Neural cell (in vitro differentiated cells): ENCODE measurements around the gene UBA3. TPM values are rescaled to one million over a fixed set of nuclear protein-coding genes. Genes with fewer than 3 reads are reported as not detected.

Experiments used
- H2AFZ ChIP-seq: fragments of 200-600, 300-800 bp; sonication (generic), shearing (Covaris generic); 2 replicates; pipeline ENCODE4 v1.6.0; 2014; ENCODE audit warnings: low read depth, mild to moderate bottlenecking, antibody characterized with exemption, low read length, moderate library complexity
- H3F3A ChIP-seq: fragments of 200-600 bp; shearing (Covaris generic); 2 replicates; pipeline ENCODE4 v1.6.1; 2016; ENCODE audit warnings: mild to moderate bottlenecking, moderate library complexity, mixed read lengths, antibody characterized with exemption, low read length; ENCODE audit not compliant: insufficient read depth, poor library complexity, severe bottlenecking
- H3K27ac ChIP-seq: fragments of 200-600, 300-800 bp; sonication (generic), shearing (Covaris generic); 2 replicates; pipeline ENCODE4 v1.5.1; 2014; ENCODE audit warnings: mild to moderate bottlenecking, low read length, moderate library complexity
- H3K27me3 ChIP-seq: fragments of 300-800, 200-600 bp; sonication (generic), shearing (Covaris generic); 2 replicates; pipeline ENCODE4 v1.6.0; 2014; ENCODE audit warnings: mild to moderate bottlenecking, low read depth, low read length, moderate library complexity; ENCODE audit not compliant: insufficient read depth
- H3K36me3 ChIP-seq: fragments of 300-800, 200-600 bp; sonication (generic), shearing (Covaris generic); 2 replicates; pipeline ENCODE4 v1.5.1; 2014; ENCODE audit warnings: mild to moderate bottlenecking, antibody characterized with exemption, low read length, moderate library complexity; ENCODE audit not compliant: insufficient read depth
- H3K4me2 ChIP-seq: fragments of 300-800, 200-600 bp; sonication (generic), shearing (Covaris generic); 2 replicates; pipeline ENCODE4 v1.6.0; 2014; ENCODE audit warnings: mild to moderate bottlenecking, low read length
- H3K4me3 ChIP-seq: fragments of 300-800, 200-600 bp; sonication (generic), shearing (Covaris generic); 2 replicates; pipeline ENCODE4 v1.5.1; 2014; ENCODE audit warnings: mild to moderate bottlenecking, low read length, moderate library complexity
- H3K79me2 ChIP-seq: fragments of 200-600 bp; shearing (Covaris generic); replicated peaks from 2 replicates; pipeline ENCODE4 v1.6.0; 2014; ENCODE audit warnings: mild to moderate bottlenecking, low read length, moderate library complexity; ENCODE audit not compliant: insufficient read depth
- H3K9ac ChIP-seq: fragments of 300-800, 200-600 bp; sonication (generic), shearing (Covaris generic); 2 replicates; pipeline ENCODE4 v1.6.1; 2016; ENCODE audit warnings: mild to moderate bottlenecking, low read length, mixed read lengths
- H3K9me2 ChIP-seq: fragments of 200-600 bp; shearing (Covaris generic); 2 replicates; pipeline ENCODE4 v1.6.1; 2016; ENCODE audit warnings: mild to moderate bottlenecking, low read length, mixed read lengths; ENCODE audit not compliant: insufficient read depth
- H3K9me3 ChIP-seq: fragments of 200-600, 300-800 bp; sonication (generic), shearing (Covaris generic); 2 replicates; pipeline ENCODE4 v1.6.1; 2016; ENCODE audit warnings: mild to moderate bottlenecking, mixed run types, low read length, moderate library complexity, mixed read lengths
- H4K20me1 ChIP-seq: fragments of 200-600 bp; shearing (Covaris generic); 2 replicates; pipeline ENCODE4 v1.6.1; 2016; ENCODE audit warnings: mild to moderate bottlenecking, mixed run types; ENCODE audit not compliant: insufficient read depth
- EP300 ChIP-seq: fragments of 450-650 bp; conservative IDR thresholded peaks from 2 replicates; pipeline ENCODE4 v1.6.1; 2014; ENCODE audit warnings: antibody characterized with exemption, mild to moderate bottlenecking, moderate library complexity; ENCODE audit not compliant: poor library complexity, severe bottlenecking
- EZH2 ChIP-seq: fragments of 200-600, 300-800 bp; shearing (Covaris generic), sonication (generic); IDR thresholded peaks from 2 replicates; pipeline ENCODE4 v1.6.1; 2014; ENCODE audit warnings: antibody characterized with exemption, low read length, borderline replicate concordance, mild to moderate bottlenecking; ENCODE audit not compliant: insufficient read depth, poor library complexity, severe bottlenecking
- MXI1 ChIP-seq: fragments of 450-650 bp; conservative IDR thresholded peaks from 2 replicates; pipeline ENCODE4 v1.6.1; 2014; ENCODE audit warnings: antibody characterized with exemption, mild to moderate bottlenecking; ENCODE audit not compliant: poor library complexity, severe bottlenecking
- POLR2AphosphoS5 ChIP-seq: IDR thresholded peaks from 2 replicates; pipeline ENCODE4 v1.6.1; 2012
- RAD21 ChIP-seq: fragments of 450-650 bp; conservative IDR thresholded peaks from 2 replicates; pipeline ENCODE4 v1.6.1; 2014; ENCODE audit warnings: antibody characterized with exemption, mild to moderate bottlenecking, moderate library complexity
- REST ChIP-seq: IDR thresholded peaks from 2 replicates; pipeline ENCODE4 v1.6.1; 2012; ENCODE audit warnings: borderline replicate concordance
- SMC3 ChIP-seq: fragments of 450-650 bp; conservative IDR thresholded peaks from 2 replicates; pipeline ENCODE4 v1.6.1; 2014; ENCODE audit warnings: antibody characterized with exemption, mild to moderate bottlenecking, moderate library complexity; ENCODE audit not compliant: poor library complexity
- TAF1 ChIP-seq: IDR thresholded peaks from 2 replicates; pipeline ENCODE4 v1.6.1; 2012; ENCODE audit warnings: low read depth
- polyA plus RNA-seq: library from polyadenylated mRNA; depleted of rRNA; stranded (reverse); fragments of >200 nt; gene quantifications from 2 replicates; pipeline ENCODE4 v1.2.3, GENCODE V29; 2014
- TF ChIP-seq, protein P1 (sequence below): fragments of 450-650 bp; IDR thresholded peaks from 2 replicates; pipeline ENCODE4 v1.5.1; 2014; ENCODE audit warnings: antibody characterized with exemption, mild to moderate bottlenecking, moderate library complexity; ENCODE audit not compliant: poor library complexity, severe bottlenecking

Gene UBA3
- polyA plus RNA-seq, 1 donor from 2014 or later: 168 TPM

DNA sequence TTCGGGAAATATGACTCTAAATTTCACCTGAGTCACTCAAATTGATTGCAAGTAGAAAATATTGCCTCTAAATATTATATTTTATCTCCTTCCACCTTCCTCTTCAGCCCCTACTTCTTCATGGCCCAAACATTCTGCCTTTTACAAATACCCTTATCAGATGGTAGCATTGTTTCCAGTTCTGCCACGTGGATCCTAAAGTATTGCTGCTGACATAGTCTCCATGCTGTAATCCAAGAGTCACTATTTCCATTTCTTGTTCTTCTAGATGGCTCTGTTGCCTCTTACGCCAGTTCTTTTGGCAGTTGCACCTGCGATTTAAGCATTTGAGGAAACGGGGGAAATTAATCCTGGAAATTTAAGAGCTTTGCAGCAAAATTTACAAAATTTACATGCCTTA, 28.6 kb upstream of the UBA3 start:
- TF ChIP-seq TAF1: no peak
- TF ChIP-seq, protein P1, sequence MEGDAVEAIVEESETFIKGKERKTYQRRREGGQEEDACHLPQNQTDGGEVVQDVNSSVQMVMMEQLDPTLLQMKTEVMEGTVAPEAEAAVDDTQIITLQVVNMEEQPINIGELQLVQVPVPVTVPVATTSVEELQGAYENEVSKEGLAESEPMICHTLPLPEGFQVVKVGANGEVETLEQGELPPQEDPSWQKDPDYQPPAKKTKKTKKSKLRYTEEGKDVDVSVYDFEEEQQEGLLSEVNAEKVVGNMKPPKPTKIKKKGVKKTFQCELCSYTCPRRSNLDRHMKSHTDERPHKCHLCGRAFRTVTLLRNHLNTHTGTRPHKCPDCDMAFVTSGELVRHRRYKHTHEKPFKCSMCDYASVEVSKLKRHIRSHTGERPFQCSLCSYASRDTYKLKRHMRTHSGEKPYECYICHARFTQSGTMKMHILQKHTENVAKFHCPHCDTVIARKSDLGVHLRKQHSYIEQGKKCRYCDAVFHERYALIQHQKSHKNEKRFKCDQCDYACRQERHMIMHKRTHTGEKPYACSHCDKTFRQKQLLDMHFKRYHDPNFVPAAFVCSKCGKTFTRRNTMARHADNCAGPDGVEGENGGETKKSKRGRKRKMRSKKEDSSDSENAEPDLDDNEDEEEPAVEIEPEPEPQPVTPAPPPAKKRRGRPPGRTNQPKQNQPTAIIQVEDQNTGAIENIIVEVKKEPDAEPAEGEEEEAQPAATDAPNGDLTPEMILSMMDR: no peak
- TF ChIP-seq SMC3: no peak
- TF ChIP-seq EP300: no peak
- TF ChIP-seq MXI1: no peak
- TF ChIP-seq EZH2: no peak
- TF ChIP-seq POLR2AphosphoS5: no peak
- no peak for TF ChIP-seq REST
- no peak overlapping the region for H3K27ac ChIP-seq

DNA sequence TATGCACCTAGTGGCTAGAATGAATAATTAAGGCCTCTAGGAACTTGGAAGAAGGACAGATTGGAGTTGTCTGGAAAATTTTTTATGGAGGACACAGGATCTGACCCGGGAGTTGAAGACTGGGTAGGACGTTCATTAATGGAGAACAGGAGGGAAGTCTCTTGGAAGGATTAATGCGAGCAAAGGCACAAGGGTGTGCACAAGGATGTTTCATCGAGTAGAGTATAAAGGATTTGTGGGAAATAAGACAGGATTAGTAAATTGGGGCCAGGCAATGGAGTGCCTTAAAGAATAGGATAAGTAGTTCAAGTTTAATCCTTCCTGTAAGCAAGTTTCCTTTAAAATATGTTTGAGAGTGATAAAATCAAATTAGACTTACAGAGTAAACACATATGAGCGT, 27.7 kb upstream of the UBA3 start:
- Histone ChIP-seq H3K9me3 (no peaks in the 10 kb centered on the region), H3K9me2 (no peaks in the 10 kb centered on the region), H3K27me3 (no peaks in the 10 kb centered on the region), H3K27ac (no peak overlapping the region), H3K4me3 (no peak overlapping the region), H3K79me2 (no peaks in the 10 kb centered on the region), H2AFZ (no peak overlapping the region), H3K4me2 (no peak overlapping the region), H3K9ac (no peak overlapping the region), H4K20me1 (no peaks in the 10 kb centered on the region), H3F3A (no peaks in the 10 kb centered on the region), H3K36me3 (peaks cover 11% of the 10 kb centered on the region)
- TF ChIP-seq EZH2 (no peak), TAF1 (no peak), REST (no peak), EP300 (no peak), POLR2AphosphoS5 (no peak), SMC3 (no peak), MXI1 (no peak), RAD21 (no peak)
- TF ChIP-seq, protein P1: no peak

More for the DNA sequence above, 28.6 kb upstream of the UBA3 start:
- no peaks in the 10 kb centered on the region for H3K79me2 ChIP-seq
- H3K9ac ChIP-seq: no peak overlapping the region
- H3K4me2 ChIP-seq: no peak overlapping the region
- no peaks in the 10 kb centered on the region for H3K9me2 ChIP-seq
- H3K36me3 ChIP-seq: peaks cover 9% of the 10 kb centered on the region
- no peaks in the 10 kb centered on the region for H3F3A ChIP-seq
- no peaks in the 10 kb centered on the region for H3K27me3 ChIP-seq
- H3K4me3 ChIP-seq: no peak overlapping the region
- no peaks in the 10 kb centered on the region for H4K20me1 ChIP-seq
- H3K9me3 ChIP-seq: no peaks in the 10 kb centered on the region
- no peak overlapping the region for H2AFZ ChIP-seq
